Measurements from ENCODE around the gene PACC1.

PACC1 gene

DNA sequence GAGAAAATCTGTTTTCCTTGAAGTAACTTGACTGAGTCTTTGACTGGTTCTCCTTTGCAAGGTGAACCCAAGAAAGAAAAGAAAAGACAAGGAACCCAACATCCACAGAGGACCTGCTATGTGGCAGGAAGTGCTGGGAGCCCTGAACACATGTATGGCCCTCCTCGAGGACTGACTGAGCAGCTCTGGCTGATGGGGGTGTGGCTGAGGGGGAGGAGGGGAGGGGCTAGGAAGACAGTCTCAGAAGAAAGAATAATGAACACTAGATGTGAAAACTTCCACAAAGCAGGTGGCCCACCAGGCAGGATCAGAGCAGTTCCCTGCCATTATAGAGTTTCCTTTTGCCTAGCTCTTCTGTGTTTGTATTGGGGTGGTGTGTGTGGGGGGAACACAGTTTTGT is 44.1 kb upstream of the PACC1 start:
- DNase-seq (ENCODE audit: low read depth): no peak
- no peak overlapping the region for H3K4me3 ChIP-seq (ENCODE audit: low read depth, low read length)
- in situ Hi-C loops (cut with HindIII; ENCODE audit: low sequenced_read_pairs): loop anchor here (5.0 kb wide), 1 partner anchor 97 kb away; no protein-coding TSS in a partner anchor
- TF ChIP-seq, protein P1, sequence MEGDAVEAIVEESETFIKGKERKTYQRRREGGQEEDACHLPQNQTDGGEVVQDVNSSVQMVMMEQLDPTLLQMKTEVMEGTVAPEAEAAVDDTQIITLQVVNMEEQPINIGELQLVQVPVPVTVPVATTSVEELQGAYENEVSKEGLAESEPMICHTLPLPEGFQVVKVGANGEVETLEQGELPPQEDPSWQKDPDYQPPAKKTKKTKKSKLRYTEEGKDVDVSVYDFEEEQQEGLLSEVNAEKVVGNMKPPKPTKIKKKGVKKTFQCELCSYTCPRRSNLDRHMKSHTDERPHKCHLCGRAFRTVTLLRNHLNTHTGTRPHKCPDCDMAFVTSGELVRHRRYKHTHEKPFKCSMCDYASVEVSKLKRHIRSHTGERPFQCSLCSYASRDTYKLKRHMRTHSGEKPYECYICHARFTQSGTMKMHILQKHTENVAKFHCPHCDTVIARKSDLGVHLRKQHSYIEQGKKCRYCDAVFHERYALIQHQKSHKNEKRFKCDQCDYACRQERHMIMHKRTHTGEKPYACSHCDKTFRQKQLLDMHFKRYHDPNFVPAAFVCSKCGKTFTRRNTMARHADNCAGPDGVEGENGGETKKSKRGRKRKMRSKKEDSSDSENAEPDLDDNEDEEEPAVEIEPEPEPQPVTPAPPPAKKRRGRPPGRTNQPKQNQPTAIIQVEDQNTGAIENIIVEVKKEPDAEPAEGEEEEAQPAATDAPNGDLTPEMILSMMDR (IDR thresholded peaks at IDR 0.05; ENCODE audit: low read depth, low read length, missing control alignments): no peak

DNA sequence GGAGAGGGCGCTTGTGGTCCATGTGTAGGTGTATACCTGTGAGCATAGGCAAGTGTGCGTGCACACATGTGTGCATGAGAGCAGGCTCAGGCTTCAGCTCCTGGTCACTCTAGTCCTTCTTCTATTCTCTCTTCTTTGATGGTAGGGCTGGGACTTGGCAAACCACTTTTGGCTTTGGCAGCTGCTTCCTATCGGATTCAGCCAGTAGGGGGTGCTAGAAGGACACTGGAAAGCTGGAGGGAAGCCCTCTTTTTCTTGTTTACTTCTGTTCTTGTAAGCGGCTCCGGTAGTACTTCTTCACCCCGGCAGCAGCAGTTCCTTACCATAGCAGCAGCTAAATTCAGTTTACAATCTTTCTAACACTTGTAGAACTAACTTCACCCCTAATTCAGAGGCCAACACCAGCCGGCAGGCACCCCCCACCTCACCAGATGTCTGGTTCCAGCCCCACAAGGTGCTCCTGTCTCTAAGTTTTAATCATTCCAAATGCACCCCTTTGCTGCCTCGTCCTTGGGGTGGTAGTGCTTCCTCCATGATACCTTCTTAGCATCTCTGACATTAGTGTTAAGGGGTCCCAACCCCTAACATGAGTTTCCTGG is 43.2 kb upstream of the PACC1 start:
- in situ Hi-C loops (cut with HindIII; ENCODE audit: low sequenced_read_pairs): loop anchor here (5.0 kb wide), 1 partner anchor 96 kb away; no protein-coding TSS in a partner anchor
- DNase-seq (ENCODE audit: low read depth): no peak
- no peak overlapping the region for H3K4me3 ChIP-seq (ENCODE audit: low read depth, low read length)
- TF ChIP-seq, protein P1 (IDR thresholded peaks at IDR 0.05; ENCODE audit: low read depth, low read length, missing control alignments): peak; percentile 50

DNA sequence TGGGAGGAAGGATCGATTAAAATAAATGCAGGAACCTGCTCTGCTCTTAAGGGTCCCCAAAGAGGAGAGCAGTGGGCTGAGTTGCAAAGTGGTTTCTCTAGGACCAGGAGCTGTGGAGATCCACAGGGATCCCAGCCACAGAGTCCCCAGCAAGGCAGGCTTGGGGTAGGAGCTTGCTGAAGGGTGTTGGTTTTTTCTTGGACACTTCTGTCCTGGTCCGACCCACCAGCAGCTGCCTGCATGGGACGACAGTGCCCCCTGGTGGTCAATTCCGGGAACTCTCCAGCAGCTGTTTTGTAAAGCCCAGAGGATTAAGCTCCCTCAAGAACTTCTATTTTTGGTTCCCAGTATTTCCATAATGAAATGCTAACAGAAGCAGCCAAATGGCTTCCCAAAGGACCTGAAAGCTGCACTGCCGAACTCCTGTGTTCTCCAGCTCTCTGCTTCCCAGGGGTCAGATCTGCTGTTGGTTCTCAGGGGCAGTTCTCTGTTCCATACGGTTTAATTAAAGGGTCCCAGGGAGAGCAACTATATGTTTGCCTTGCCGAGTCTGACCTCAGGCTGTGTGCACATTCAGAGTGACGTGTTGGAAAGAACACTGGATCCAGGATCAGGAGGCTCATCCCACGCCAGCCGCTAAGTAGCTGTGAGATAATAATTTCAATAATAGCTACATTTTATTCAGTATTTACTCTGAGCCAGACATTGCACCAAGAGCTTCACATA is 41.3 kb upstream of the PACC1 start:
- no peak overlapping the region for H3K4me3 ChIP-seq (ENCODE audit: low read depth, low read length)
- in situ Hi-C loops (cut with HindIII; ENCODE audit: low sequenced_read_pairs): loop anchor here (5.0 kb wide), 1 partner anchor 94 kb away; no protein-coding TSS in a partner anchor
- DNase-seq (ENCODE audit: low read depth): peak; percentile 69
- TF ChIP-seq, protein P1 (IDR thresholded peaks at IDR 0.05; ENCODE audit: low read depth, low read length, missing control alignments): peak; percentile 97

DNA sequence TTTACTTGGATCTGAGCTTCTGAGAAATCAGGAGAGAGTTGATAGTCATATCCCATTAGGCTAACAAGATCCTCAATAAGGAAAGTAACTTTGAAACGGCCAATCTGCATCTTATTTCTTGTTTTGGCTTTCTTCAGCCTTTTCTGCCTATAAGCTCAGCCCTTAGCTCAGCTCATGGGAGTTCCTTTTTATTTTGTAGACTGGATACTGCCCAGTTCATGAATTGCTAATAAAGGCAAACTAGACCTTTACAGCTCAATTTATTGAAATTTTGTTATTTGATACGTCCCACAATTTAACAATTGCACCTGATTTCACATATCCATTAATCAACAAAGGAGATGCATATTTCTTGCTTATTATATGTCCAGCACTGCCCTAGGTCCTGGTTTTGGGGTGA is 40.7 kb upstream of the PACC1 start:
- DNase-seq (ENCODE audit: low read depth): no peak
- in situ Hi-C loops (cut with HindIII; ENCODE audit: low sequenced_read_pairs): loop anchor here (5.0 kb wide), 1 partner anchor 93 kb away; no protein-coding TSS in a partner anchor
- TF ChIP-seq, protein P1 (IDR thresholded peaks at IDR 0.05; ENCODE audit: low read depth, low read length, missing control alignments): no peak

DNA sequence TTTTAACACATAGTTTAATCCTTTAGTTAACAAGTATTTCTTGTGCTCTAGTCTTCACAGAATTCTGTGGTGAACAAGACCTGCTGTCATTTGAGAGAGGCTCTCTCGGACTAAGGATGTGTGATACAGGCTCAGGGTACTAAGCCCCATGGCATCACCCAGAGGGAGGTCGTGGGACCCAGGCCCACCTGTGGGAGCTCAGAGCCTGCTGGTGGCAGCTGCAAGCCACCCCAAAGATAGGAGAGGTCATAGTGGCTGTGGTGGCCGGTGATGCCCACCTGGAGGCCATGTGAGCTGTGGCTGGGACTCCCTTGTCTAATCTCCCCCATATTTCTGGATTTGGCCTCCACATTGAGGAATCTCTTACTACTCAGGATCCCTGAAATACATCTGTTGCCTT is 40.1 kb upstream of the PACC1 start:
- DNase-seq (ENCODE audit: low read depth): no peak
- no peak overlapping the region for H3K4me3 ChIP-seq (ENCODE audit: low read depth, low read length)
- TF ChIP-seq, protein P1 (IDR thresholded peaks at IDR 0.05; ENCODE audit: low read depth, low read length, missing control alignments): no peak
- in situ Hi-C loops (cut with HindIII; ENCODE audit: low sequenced_read_pairs): loop anchor here (5.0 kb wide), 1 partner anchor 92 kb away; no protein-coding TSS in a partner anchor

More for the DNA sequence above, 40.7 kb upstream of the PACC1 start:
- H3K4me3 ChIP-seq (ENCODE audit: low read depth, low read length): no peak overlapping the region

DNA sequence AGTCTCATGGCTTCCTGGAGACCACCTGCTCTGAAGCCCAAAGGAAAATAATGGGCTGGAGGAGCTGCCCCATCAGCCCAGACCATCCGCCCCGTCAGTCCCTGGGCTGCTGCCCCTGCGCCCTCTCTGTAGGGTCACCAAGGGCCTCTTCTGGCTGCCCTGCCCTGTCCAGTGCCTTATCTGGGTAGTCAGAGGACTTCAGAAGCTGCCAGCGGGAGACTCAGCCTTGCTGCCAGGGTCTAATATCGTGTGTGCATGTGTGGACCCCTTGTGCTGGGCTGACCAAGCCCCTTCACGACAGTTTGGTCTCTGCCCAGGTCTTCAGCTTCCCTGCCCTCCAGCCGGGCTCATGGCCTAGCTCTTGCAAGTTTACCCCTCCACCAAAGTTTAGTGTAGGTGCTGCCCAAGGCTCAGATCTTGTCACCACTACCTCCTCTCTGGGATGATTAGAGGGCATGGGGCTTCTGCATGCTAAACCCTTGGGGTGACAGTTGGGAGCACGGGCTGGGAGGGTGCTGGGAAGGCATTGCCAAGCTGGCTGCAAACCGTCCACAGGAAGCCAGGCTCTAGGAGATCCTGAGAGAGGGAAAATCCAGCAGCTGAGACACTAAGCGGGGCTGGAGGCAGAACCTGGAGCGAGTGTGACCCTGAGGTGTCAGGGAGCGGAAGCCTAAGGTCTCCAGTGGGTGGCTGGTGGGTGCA is 38.6 kb upstream of the PACC1 start:
- H3K4me3 ChIP-seq (ENCODE audit: low read depth, low read length): no peak overlapping the region
- in situ Hi-C loops (cut with HindIII; ENCODE audit: low sequenced_read_pairs): no loop called here
- TF ChIP-seq, protein P1 (IDR thresholded peaks at IDR 0.05; ENCODE audit: low read depth, low read length, missing control alignments): no peak
- DNase-seq (ENCODE audit: low read depth): no peak
